WTC11 (cell line): Measurements from ENCODE around the gene LPP. TPM values are rescaled to one million over a fixed set of nuclear protein-coding genes. Genes with fewer than 3 reads are reported as not detected.

Source experiments
- ATAC-seq: fragments of 200-7000 bp; cut with Tn5 transposase; 2 replicates; pipeline ENCODE4 v1.10.0; 2021; ENCODE audit warnings: mild to moderate bottlenecking, moderate library complexity
- CTCF ChIA-PET: fragments of 300-600 bp; sonication (Branson Sonifier 250); formaldehyde crosslinking; loops from one replicate; lab custom pipeline; 2021; ENCODE audit warnings: antibody characterized with exemption; lab: Charles Lee
- POLR2A ChIA-PET: fragments of 350-600 bp; sonication (Branson Sonifier 250); formaldehyde crosslinking; loops from one replicate; lab custom pipeline; 2021; ENCODE audit warnings: antibody characterized with exemption; lab: Charles Lee
- DNase-seq: peaks from one replicate; pipeline ENCODE4 v3.0.0; 2021; ENCODE audit warnings: low spot score
- H3K27ac Mint-ChIP-seq: 2 replicates; pipeline ENCODE4 v1.8.0; 2021; ENCODE audit warnings: mixed read lengths
- H3K27me3 Mint-ChIP-seq: 2 replicates; pipeline ENCODE4 v1.8.0; 2021; ENCODE audit warnings: low read depth, mild to moderate bottlenecking, moderate library complexity, mixed read lengths
- H3K36me3 Mint-ChIP-seq: 2 replicates; pipeline ENCODE4 v1.8.0; 2021; ENCODE audit warnings: mixed read lengths
- H3K4me1 Mint-ChIP-seq: 2 replicates; pipeline ENCODE4 v1.8.0; 2022; ENCODE audit warnings: mixed read lengths
- H3K4me3 Mint-ChIP-seq: 2 replicates; pipeline ENCODE4 v1.8.0; 2021; ENCODE audit warnings: mild to moderate bottlenecking, moderate library complexity, mixed read lengths
- H3K9me3 Mint-ChIP-seq: 2 replicates; pipeline ENCODE4 v1.8.0; 2021; ENCODE audit warnings: mixed read lengths
- EMX1 ChIP-seq: fragments of 250-450 bp; sonication (Bioruptor Pico); IDR thresholded peaks from 2 replicates; pipeline ENCODE4 v1.8.0; 2021; ENCODE audit warnings: mild to moderate bottlenecking
- ETV6 ChIP-seq: sonication (generic); formaldehyde crosslinking; IDR thresholded peaks from 2 replicates; pipeline ENCODE4 v1.8.1; 2022; ENCODE audit warnings: mild to moderate bottlenecking, missing genetic modification reagents
- NFYB ChIP-seq: sonication (generic); formaldehyde crosslinking; conservative IDR thresholded peaks from 2 replicates; pipeline ENCODE4 v1.8.0; 2022; ENCODE audit warnings: low read depth, missing genetic modification reagents
- NR1H2 ChIP-seq: sonication (generic); formaldehyde crosslinking; IDR thresholded peaks from 2 replicates; pipeline ENCODE4 v1.9.0; 2021; ENCODE audit warnings: mild to moderate bottlenecking, moderate library complexity, missing genetic modification reagents
- OVOL2 ChIP-seq: fragments of 250-450 bp; sonication (Bioruptor Pico); IDR thresholded peaks from 2 replicates; pipeline ENCODE4 v1.9.0; 2021; ENCODE audit warnings: mild to moderate bottlenecking, borderline replicate concordance
- SP1 ChIP-seq: sonication (generic); formaldehyde crosslinking; conservative IDR thresholded peaks from 2 replicates; pipeline ENCODE4 v1.8.1; 2022; ENCODE audit warnings: missing genetic modification reagents
- USF1 ChIP-seq: sonication (generic); formaldehyde crosslinking; IDR thresholded peaks from 2 replicates; pipeline ENCODE4 v1.8.0; 2022; ENCODE audit warnings: mild to moderate bottlenecking, missing genetic modification reagents
- ZBTB43 ChIP-seq: sonication (generic); formaldehyde crosslinking; IDR thresholded peaks from 2 replicates; pipeline ENCODE4 v1.8.1; 2023; ENCODE audit warnings: mild to moderate bottlenecking, missing genetic modification reagents
- ZNF232 ChIP-seq: sonication (generic); formaldehyde crosslinking; IDR thresholded peaks from 2 replicates; pipeline ENCODE4 v1.8.0; 2022; ENCODE audit warnings: mild to moderate bottlenecking, missing genetic modification reagents
- ZNF263 ChIP-seq: sonication (generic); formaldehyde crosslinking; IDR thresholded peaks from 2 replicates; pipeline ENCODE4 v1.8.1; 2022; ENCODE audit warnings: low read depth, mild to moderate bottlenecking, moderate library complexity, missing genetic modification reagents
- ZNF396 ChIP-seq: fragments of 250-450 bp; sonication (Bioruptor Pico); IDR thresholded peaks from 2 replicates; pipeline ENCODE4 v1.8.0; 2021; ENCODE audit warnings: mild to moderate bottlenecking, moderate library complexity, borderline replicate concordance
- ZNF416 ChIP-seq: fragments of 250-450 bp; sonication (Bioruptor Pico); IDR thresholded peaks from 2 replicates; pipeline ENCODE4 v1.9.0; 2021; ENCODE audit warnings: mild to moderate bottlenecking, inconsistent platforms
- total RNA-seq: library from RNA; stranded (reverse); gene quantifications from 3 replicates; pipeline ENCODE4 v1.2.3, GENCODE V29; 2021
- TF ChIP-seq, protein P1 (sequence below): fragments of 250-450 bp; sonication (Bioruptor Pico); IDR thresholded peaks from 2 replicates; pipeline ENCODE4 v1.9.0; 2021; ENCODE audit warnings: mild to moderate bottlenecking, borderline replicate concordance
- TF ChIP-seq, protein P2 (sequence below): sonication (generic); formaldehyde crosslinking; IDR thresholded peaks from 2 replicates; pipeline ENCODE4 v1.8.0; 2023; ENCODE audit warnings: missing genetic modification reagents
- TF ChIP-seq, protein P3 (sequence below): sonication (generic); formaldehyde crosslinking; IDR thresholded peaks from 2 replicates; pipeline ENCODE4 v1.8.1; 2023; ENCODE audit warnings: mild to moderate bottlenecking, missing genetic modification reagents, moderate library complexity
- TF ChIP-seq, protein P4 (sequence below): fragments of 200-600 bp; IDR thresholded peaks from 2 replicates; pipeline ENCODE4 v1.8.0; 2022; ENCODE audit warnings: antibody characterized with exemption
- TF ChIP-seq, protein P5 (sequence below): sonication (generic); formaldehyde crosslinking; IDR thresholded peaks from 2 replicates; pipeline ENCODE4 v1.8.1; 2022; ENCODE audit warnings: mild to moderate bottlenecking, missing genetic modification reagents, moderate library complexity, borderline replicate concordance
- TF ChIP-seq, protein P6 (sequence below): sonication (generic); formaldehyde crosslinking; IDR thresholded peaks from 2 replicates; pipeline ENCODE4 v1.8.1; 2022; ENCODE audit warnings: low read depth, missing genetic modification reagents, borderline replicate concordance
- TF ChIP-seq, protein P7 (sequence below): fragments of 250-450 bp; sonication (Bioruptor Pico); IDR thresholded peaks from 2 replicates; pipeline ENCODE4 v1.9.0; 2021; ENCODE audit warnings: moderate library complexity, mild to moderate bottlenecking, inconsistent platforms, borderline replicate concordance

LPP gene
- total RNA-seq, 1 experiment from 2014 or later = 49.6 TPM

DNA sequence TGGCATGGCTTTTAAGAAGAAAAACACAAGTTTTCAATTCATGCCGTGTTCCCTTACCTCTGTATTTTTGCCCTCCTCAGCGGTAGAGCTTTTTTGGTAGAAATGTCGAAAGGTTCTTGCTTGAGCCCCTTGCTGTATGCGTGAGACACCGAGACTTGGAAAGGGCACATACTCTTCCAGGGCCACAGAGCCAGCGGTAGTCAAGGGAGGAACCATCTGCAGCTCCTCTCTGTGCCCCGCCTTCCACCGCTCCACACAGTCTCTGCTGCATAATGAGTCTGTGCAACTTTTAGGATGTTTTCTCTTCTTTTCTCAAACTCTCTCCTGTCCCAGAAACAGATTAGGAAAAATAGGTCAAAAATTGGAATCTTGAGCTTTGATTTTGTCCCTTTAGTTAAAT is 77.5 kb downstream of the LPP start:
- ATAC-seq (peak; percentile 24; the same call in 1 of the 2 replicates), DNase-seq (no peak)
- no peaks in the 10 kb centered on the region for H3K36me3 Mint-ChIP-seq
- H3K4me1 Mint-ChIP-seq = 0 out of 2 replicates have a peak, but pooled peaks cover 2% of the 10 kb centered on the region
- H3K27me3 Mint-ChIP-seq = no peaks in the 10 kb centered on the region
- TF ChIP-seq ZNF396 (CRISPR knock-in tag) = no peak
- TF ChIP-seq, protein P1, sequence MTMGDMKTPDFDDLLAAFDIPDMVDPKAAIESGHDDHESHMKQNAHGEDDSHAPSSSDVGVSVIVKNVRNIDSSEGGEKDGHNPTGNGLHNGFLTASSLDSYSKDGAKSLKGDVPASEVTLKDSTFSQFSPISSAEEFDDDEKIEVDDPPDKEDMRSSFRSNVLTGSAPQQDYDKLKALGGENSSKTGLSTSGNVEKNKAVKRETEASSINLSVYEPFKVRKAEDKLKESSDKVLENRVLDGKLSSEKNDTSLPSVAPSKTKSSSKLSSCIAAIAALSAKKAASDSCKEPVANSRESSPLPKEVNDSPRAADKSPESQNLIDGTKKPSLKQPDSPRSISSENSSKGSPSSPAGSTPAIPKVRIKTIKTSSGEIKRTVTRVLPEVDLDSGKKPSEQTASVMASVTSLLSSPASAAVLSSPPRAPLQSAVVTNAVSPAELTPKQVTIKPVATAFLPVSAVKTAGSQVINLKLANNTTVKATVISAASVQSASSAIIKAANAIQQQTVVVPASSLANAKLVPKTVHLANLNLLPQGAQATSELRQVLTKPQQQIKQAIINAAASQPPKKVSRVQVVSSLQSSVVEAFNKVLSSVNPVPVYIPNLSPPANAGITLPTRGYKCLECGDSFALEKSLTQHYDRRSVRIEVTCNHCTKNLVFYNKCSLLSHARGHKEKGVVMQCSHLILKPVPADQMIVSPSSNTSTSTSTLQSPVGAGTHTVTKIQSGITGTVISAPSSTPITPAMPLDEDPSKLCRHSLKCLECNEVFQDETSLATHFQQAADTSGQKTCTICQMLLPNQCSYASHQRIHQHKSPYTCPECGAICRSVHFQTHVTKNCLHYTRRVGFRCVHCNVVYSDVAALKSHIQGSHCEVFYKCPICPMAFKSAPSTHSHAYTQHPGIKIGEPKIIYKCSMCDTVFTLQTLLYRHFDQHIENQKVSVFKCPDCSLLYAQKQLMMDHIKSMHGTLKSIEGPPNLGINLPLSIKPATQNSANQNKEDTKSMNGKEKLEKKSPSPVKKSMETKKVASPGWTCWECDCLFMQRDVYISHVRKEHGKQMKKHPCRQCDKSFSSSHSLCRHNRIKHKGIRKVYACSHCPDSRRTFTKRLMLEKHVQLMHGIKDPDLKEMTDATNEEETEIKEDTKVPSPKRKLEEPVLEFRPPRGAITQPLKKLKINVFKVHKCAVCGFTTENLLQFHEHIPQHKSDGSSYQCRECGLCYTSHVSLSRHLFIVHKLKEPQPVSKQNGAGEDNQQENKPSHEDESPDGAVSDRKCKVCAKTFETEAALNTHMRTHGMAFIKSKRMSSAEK (CRISPR knock-in tag) = no peak
- no peak for TF ChIP-seq EMX1 (CRISPR knock-in tag)
- TF ChIP-seq, protein P2, sequence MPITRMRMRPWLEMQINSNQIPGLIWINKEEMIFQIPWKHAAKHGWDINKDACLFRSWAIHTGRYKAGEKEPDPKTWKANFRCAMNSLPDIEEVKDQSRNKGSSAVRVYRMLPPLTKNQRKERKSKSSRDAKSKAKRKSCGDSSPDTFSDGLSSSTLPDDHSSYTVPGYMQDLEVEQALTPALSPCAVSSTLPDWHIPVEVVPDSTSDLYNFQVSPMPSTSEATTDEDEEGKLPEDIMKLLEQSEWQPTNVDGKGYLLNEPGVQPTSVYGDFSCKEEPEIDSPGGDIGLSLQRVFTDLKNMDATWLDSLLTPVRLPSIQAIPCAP (CRISPR knock-in tag) = no peak
- TF ChIP-seq, protein P3, sequence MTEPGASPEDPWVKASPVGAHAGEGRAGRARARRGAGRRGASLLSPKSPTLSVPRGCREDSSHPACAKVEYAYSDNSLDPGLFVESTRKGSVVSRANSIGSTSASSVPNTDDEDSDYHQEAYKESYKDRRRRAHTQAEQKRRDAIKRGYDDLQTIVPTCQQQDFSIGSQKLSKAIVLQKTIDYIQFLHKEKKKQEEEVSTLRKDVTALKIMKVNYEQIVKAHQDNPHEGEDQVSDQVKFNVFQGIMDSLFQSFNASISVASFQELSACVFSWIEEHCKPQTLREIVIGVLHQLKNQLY = no peak
- CTCF ChIA-PET = no interaction called here
- no peaks in the 10 kb centered on the region for H3K9me3 Mint-ChIP-seq
- no peak overlapping the region for H3K27ac Mint-ChIP-seq
- H3K4me3 Mint-ChIP-seq = no peak overlapping the region
- POLR2A ChIA-PET = interaction anchor here (0.6 kb wide), 1 partner anchor 18 kb away, joined by 3 read pairs; no protein-coding TSS in a partner anchor

GRCh38 chr3:188232656-188233055 is 78.7 kb downstream of the LPP start:
- Mint-ChIP-seq H3K9me3 (no peaks in the 10 kb centered on the region), H3K27ac (no peak overlapping the region), H3K4me3 (no peak overlapping the region), H3K4me1 (0 out of 2 replicates have a peak, but pooled peaks cover 2% of the 10 kb centered on the region), H3K36me3 (no peaks in the 10 kb centered on the region), H3K27me3 (no peaks in the 10 kb centered on the region)
- no peak for TF ChIP-seq NR1H2 (CRISPR knock-in tag)
- ATAC-seq (no peak), DNase-seq (no peak)
- CTCF ChIA-PET = no interaction called here
- POLR2A ChIA-PET = no interaction called here

- DNase-seq (no peak), ATAC-seq (no peak)
- no peaks in the 10 kb centered on the region for H3K27me3 Mint-ChIP-seq
- no peak overlapping the region for H3K4me3 Mint-ChIP-seq
- H3K4me1 Mint-ChIP-seq = 0 out of 2 replicates have a peak, but pooled peaks cover 2% of the 10 kb centered on the region
- no peaks in the 10 kb centered on the region for H3K36me3 Mint-ChIP-seq
- no peak overlapping the region for H3K27ac Mint-ChIP-seq
- ChIA-PET CTCF (no interaction called here), POLR2A (no interaction called here)
- no peaks in the 10 kb centered on the region for H3K9me3 Mint-ChIP-seq
- TF ChIP-seq ZBTB43 (CRISPR knock-in tag) (no peak), USF1 (CRISPR knock-in tag) (no peak), ZNF232 (CRISPR knock-in tag) (no peak), OVOL2 (CRISPR knock-in tag) (no peak), ZNF416 (no peak), NR1H2 (CRISPR knock-in tag) (no peak), SP1 (CRISPR knock-in tag) (no peak), NFYB (no peak), ETV6 (no peak), ZNF263 (CRISPR knock-in tag) (no peak)
- TF ChIP-seq, protein P4, sequence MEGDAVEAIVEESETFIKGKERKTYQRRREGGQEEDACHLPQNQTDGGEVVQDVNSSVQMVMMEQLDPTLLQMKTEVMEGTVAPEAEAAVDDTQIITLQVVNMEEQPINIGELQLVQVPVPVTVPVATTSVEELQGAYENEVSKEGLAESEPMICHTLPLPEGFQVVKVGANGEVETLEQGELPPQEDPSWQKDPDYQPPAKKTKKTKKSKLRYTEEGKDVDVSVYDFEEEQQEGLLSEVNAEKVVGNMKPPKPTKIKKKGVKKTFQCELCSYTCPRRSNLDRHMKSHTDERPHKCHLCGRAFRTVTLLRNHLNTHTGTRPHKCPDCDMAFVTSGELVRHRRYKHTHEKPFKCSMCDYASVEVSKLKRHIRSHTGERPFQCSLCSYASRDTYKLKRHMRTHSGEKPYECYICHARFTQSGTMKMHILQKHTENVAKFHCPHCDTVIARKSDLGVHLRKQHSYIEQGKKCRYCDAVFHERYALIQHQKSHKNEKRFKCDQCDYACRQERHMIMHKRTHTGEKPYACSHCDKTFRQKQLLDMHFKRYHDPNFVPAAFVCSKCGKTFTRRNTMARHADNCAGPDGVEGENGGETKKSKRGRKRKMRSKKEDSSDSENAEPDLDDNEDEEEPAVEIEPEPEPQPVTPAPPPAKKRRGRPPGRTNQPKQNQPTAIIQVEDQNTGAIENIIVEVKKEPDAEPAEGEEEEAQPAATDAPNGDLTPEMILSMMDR = no peak
- TF ChIP-seq, protein P5, sequence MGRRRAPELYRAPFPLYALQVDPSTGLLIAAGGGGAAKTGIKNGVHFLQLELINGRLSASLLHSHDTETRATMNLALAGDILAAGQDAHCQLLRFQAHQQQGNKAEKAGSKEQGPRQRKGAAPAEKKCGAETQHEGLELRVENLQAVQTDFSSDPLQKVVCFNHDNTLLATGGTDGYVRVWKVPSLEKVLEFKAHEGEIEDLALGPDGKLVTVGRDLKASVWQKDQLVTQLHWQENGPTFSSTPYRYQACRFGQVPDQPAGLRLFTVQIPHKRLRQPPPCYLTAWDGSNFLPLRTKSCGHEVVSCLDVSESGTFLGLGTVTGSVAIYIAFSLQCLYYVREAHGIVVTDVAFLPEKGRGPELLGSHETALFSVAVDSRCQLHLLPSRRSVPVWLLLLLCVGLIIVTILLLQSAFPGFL (CRISPR knock-in tag) = no peak
- TF ChIP-seq, protein P6, sequence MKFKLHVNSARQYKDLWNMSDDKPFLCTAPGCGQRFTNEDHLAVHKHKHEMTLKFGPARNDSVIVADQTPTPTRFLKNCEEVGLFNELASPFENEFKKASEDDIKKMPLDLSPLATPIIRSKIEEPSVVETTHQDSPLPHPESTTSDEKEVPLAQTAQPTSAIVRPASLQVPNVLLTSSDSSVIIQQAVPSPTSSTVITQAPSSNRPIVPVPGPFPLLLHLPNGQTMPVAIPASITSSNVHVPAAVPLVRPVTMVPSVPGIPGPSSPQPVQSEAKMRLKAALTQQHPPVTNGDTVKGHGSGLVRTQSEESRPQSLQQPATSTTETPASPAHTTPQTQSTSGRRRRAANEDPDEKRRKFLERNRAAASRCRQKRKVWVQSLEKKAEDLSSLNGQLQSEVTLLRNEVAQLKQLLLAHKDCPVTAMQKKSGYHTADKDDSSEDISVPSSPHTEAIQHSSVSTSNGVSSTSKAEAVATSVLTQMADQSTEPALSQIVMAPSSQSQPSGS (CRISPR knock-in tag) = no peak
- TF ChIP-seq, protein P7, sequence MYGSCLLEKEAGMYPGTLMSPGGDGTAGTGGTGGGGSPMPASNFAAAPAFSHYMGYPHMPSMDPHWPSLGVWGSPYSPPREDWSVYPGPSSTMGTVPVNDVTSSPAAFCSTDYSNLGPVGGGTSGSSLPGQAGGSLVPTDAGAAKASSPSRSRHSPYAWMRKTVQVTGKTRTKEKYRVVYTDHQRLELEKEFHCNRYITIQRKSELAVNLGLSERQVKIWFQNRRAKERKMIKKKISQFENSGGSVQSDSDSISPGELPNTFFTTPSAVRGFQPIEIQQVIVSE (CRISPR knock-in tag) = no peak
Measured at GRCh38 chr3:188233320-188233719, 79.4 kb downstream of the LPP start.
